Activated naive CD4-positive, alpha-beta T cell treated with anti-CD3 and anti-CD28 coated beads for 36 hours (primary cell): ENCODE measurements around the gene CCL5. TPM values are rescaled to one million over a fixed set of nuclear protein-coding genes. Genes with fewer than 3 reads are reported as not detected.

ENCODE experiments used
- total RNA-seq, 2 experiments: library from RNA; stranded (reverse); gene quantifications; one replicate each; pipeline ENCODE4 v1.2.3, GENCODE V29; 2021

CCL5 gene
- total RNA-seq, 2 experiments from 2014 or later = 1.9 to 2.5 TPM

Other genes starting within 250 kb of the CCL5 start
- 1 to 10 TPM in 1 of 2 experiments, under 1 TPM in 1; 0.96 to 1.1 TPM for gene RASL10B, start 148.7 kb downstream of the CCL5 start, total RNA-seq
- gene GAS2L2, start 127.1 kb downstream of the CCL5 start, total RNA-seq = under 1 TPM in 1 of 2 experiments, not detected in 1; 0.07 TPM
- not detected for gene C17orf50, start 119.5 kb downstream of the CCL5 start, total RNA-seq
- gene MMP28, start 84.7 kb downstream of the CCL5 start, total RNA-seq = under 1 TPM; 0.19 to 0.35 TPM
- gene TAF15, start 70.9 kb downstream of the CCL5 start, total RNA-seq = 100 to 1,000 TPM; 252 to 256 TPM
- not detected for gene HEATR9, start 11.5 kb downstream of the CCL5 start, total RNA-seq
- 10 to 100 TPM; 18.6 to 21.6 TPM for gene RDM1, start 50.4 kb upstream of the CCL5 start, total RNA-seq
- not detected for gene LYZL6, start 63.4 kb upstream of the CCL5 start, total RNA-seq
- not detected for gene CCL16, start 101.1 kb upstream of the CCL5 start, total RNA-seq
- gene CCL14, start 106.4 kb upstream of the CCL5 start, total RNA-seq = not detected
- not detected for gene CCL15, start 121.2 kb upstream of the CCL5 start, total RNA-seq
- gene CCL23, start 137.6 kb upstream of the CCL5 start, total RNA-seq = not detected
- gene CCL18, start 183.9 kb upstream of the CCL5 start, total RNA-seq = not detected
- gene CCL3, start 209.8 kb upstream of the CCL5 start, total RNA-seq = 1 to 10 TPM; 8.3 TPM
- gene CCL4, start 223.5 kb upstream of the CCL5 start, total RNA-seq = 1 to 10 TPM; 4.6 to 5.5 TPM